ENCODE measurements around the gene PSME1.

The PSME1 gene

DNA sequence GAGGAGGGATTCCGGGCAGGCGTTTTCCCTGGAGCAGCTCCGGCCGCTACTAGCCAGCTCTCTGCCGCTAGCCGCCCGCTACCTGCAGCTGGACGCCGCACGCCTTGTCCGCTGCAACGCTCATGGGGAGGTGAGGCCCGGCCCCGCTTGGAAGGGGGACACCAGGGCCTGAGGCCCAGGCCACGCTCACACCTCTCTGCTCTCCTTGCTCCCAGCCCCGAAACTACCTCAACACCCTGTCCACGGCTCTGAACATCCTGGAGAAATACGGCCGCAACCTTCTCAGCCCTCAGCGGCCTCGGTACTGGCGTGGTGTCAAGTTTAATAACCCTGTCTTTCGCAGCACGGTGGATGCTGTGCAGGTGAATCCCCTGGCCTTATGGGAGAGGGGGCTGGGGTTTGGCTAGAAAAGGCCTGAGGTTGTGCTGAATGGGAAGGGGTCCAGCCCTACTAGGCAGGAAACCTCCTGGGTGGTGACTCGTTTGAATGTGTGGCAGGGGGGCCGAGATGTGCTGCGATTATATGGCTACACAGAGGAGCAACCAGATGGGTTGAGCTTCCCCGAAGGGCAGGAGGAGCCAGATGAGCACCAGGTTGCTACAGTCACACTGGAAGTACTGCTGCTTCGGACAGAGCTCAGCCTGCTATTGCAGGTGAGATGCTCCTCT is 11.9 kb downstream of the PSME1 start:
- no peak for DNase-seq (ENCODE audit: low spot score)

DNA sequence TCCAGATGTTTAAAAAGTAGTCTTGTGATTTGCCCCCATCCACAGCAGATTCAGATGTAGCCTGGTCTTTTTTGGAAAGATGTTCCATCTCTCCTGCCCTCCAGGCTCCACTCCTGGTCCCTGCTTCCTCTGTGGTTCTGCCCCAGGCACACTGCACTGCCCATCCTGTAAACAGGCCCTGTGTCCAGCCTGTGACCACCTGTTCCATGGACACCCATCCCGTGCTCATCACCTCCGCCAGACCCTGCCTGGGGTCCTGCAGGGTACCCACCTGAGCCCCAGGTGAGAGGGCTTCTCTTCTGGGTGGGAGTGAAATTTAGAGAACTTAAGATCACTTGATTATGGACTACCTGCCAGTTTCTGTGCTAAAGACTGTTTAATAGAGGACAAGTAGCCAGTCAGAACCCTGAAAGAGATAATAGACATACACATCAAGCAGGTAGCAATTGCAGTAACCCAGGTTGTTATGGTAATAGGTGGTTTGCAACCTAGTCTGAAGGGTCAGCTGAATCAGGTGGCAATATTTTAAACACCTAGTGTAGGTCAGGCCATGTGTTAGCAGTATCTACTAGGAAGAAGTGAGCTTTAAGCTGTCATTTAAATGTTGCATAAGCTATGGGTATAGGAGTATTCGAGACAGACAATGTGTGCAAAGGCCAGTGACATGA is 13.4 kb downstream of the PSME1 start:
- DNase-seq (ENCODE audit: low spot score) = no peak

DNA sequence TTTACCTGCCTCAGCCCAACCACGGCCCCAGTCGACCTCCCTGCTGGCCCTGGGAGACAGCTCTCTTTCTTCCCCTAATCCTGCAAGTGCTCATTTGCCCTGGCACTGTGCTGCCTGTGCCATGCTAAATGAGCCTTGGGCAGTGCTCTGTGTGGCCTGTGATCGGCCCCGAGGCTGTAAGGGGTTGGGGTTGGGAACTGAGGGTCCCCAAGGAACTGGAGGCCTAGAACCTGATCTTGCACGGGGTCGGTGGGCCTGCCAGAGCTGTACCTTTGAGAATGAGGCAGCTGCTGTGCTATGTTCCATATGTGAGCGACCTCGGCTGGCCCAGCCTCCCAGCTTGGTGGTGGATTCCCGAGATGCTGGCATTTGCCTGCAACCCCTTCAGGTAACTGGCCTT is 14.1 kb downstream of the PSME1 start:
- DNase-seq (ENCODE audit: low spot score) = no peak

DNA sequence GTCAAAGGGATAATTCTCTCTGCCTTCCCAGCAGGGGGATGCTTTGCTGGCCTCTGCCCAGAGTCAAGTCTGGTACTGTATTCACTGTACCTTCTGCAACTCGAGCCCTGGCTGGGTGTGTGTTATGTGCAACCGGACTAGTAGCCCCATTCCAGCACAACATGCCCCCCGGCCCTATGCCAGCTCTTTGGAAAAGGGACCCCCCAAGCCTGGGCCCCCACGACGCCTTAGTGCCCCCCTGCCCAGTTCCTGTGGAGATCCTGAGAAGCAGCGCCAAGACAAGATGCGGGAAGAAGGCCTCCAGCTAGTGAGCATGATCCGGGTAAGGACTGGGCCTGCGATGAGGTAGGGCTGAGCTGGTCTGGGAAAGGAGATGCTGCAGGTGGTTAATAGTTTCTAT is 14.6 kb downstream of the PSME1 start:
- DNase-seq (ENCODE audit: low spot score) = no peak

DNA sequence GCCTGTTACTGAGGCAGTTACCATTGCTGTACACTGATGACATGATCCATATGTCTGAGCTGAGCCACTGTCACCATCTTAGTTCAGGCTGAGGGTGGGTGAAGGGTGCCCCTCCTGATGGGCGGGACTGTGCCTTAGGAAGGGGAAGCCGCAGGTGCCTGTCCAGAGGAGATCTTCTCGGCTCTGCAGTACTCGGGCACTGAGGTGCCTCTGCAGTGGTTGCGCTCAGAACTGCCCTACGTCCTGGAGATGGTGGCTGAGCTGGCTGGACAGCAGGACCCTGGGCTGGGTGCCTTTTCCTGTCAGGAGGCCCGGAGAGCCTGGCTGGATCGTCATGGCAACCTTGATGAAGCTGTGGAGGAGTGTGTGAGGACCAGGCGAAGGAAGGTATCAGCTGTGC is 15.0 kb downstream of the PSME1 start:
- no peak for DNase-seq (ENCODE audit: low spot score)

DNA sequence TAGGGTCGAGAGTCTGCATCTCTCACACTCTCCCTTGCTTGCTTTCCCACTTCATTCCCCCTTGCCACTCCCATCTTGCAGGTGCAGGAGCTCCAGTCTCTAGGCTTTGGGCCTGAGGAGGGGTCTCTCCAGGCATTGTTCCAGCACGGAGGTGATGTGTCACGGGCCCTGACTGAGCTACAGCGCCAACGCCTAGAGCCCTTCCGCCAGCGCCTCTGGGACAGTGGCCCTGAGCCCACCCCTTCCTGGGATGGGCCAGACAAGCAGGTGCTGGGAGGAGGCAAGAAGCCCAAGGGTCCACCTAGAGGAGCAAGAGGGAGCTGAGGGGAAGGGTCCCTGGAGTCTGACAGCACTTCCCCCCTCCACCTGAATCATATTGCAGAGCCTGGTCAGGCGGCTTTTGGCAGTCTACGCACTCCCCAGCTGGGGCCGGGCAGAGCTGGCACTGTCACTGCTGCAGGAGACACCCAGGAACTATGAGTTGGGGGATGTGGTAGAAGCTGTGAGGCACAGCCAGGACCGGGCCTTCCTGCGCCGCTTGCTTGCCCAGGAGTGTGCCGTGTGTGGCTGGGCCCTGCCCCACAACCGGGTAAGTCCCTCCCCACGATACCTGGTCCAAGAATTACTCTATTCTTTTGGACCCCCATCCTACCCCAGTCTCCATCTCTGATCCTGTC is 15.5 kb downstream of the PSME1 start:
- no peak for DNase-seq (ENCODE audit: low spot score)

DNA sequence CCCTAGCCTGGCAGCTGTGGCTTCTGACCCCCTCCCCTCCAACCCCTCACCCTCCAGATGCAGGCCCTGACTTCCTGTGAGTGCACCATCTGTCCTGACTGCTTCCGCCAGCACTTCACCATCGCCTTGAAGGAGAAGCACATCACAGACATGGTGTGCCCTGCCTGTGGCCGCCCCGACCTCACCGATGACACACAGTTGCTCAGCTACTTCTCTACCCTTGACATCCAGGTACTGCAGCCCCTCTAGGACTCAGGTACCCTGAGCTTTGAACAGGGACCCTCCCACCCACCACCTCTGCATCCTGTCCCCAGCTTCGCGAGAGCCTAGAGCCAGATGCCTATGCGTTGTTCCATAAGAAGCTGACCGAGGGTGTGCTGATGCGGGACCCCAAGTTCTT is 19.1 kb downstream of the PSME1 start:
- DNase-seq (ENCODE audit: low spot score) = no peak

DNA sequence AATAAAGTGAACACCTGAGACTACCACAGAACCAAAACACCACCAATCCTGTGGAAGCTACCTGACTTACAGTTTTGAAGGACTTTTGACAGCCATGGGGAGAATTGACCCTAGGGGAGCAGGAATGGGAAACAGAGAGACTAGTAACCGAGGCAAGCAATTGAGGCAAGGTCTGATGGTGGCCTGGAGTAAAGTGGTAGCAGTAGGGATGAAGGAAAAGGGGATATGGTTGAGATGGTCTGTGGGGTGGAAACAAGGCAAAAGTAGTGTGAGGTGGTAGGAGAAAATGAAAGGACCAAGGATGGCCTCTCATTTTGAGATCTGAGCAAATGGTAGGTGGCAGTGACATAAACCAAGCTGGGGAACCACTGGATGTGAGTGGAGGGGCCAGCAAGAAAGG is 20.8 kb downstream of the PSME1 start:
- no peak for DNase-seq (ENCODE audit: low spot score)

DNA sequence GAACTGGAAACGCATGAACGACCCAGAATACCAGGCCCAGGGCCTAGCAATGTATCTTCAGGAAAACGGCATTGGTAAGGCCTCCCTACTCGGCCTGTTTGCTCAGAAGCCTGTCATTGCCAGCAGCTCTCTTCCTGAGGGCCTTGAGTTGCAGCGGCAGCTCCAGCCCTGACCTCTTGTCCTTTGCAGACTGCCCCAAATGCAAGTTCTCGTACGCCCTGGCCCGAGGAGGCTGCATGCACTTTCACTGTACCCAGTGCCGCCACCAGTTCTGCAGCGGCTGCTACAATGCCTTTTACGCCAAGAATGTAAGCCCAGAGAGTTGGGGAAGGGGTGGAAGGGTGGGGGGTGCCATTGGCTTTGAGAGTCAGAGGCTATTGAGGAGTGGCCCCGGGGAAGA is 21.3 kb downstream of the PSME1 start:
- no peak for DNase-seq (ENCODE audit: low spot score)

DNA sequence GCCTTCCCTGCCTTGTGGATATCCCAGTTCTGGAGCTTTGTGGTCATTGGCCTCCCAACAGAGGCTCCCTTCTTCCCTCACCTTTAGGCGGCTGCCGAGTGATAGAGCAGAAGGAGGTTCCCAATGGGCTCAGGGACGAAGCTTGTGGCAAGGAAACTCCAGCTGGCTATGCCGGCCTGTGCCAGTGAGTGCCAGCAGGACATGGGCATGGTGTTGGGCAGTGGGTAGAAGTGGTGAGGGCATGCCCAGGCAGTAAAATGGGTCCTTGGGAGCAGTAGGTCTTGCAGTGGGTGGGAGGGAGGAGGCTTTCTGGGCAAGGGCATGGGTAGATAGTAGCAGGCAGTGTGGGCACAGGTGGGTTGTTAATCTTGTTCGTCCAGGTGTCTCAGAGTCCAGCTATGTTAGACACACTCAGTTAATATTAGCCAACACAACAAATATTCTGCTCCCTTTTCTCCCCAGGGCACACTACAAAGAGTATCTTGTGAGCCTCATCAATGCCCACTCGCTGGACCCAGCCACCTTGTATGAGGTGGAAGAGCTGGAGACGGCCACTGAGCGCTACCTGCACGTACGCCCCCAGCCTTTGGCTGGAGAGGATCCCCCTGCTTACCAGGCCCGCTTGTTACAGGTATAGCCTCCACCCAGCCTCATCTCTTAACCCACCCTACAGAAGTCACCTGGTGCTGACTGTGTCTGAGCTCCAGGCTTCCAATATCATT is 23.9 kb downstream of the PSME1 start:
- DNase-seq (ENCODE audit: low spot score) = no peak

DNA sequence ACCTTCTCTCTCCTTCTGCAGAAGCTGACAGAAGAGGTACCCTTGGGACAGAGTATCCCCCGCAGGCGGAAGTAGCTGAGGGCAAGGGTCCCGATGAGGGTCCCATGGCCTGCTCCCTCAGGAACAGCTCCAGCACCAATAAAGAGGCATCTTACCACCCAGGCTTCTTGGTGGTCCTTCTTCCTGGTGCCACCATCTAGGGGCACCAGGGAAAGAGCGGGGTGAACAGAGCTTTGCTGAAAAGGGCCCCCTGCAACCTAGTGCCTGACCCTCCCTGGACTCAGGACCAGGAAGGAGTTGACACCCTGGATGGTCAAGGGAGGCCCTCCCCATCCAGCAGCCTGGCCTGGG is 24.5 kb downstream of the PSME1 start:
- DNase-seq (ENCODE audit: low spot score) = no peak

DNA sequence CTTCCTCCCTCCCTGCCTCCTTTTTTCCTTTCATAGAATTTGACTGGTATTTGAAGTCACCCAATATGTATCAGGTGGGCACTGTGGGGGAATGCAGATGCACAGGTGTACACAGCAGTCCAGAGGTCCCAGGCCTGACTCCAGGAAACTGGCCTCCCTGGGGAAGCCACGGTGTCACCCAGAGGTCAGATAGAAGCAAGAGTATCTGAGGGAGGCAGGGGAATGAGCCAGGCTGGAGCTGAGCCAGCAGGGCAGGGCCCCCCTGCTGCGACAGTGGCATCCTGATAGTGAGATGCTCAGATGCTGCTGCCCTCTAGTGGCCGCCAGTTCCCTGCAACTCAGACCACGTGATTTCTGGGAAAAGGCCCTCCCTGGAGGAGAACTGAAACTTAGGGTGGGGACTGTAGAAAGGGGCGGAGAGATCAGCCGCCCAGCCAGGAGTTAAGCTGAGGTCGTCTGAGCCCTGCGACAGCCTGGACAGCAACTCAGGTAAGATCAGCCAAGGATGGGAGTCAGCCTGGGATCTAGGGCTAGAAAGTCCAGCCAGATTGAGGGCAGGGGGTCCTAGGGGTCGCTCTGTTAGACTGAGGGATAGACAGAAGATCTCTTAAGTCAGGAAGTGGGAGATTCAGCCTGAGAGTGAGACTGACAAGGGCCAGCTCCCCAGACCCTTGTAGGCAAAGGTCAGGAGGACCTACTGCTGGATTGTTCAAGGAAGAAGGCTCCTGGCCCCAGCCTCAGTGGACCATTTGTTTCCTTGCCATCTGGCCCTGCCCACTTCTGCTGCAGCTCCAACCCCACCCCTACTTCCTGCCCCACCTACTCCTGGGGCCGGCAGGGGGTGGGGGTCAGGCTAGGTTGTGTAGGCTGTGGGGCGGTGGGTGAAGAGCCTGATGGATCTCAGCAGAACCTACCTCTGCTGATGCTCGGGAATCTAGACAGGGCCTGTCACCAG is 25.1 kb downstream of the PSME1 start, which contains the start of gene IRF9:
Gene IRF9, plus strand, starts transcription at position 416 of the 955 bp plus-strand sequence. CDS start 880 bp downstream, outside the sequence.
- DNase-seq (ENCODE audit: low spot score) = peak; percentile 94

DNA sequence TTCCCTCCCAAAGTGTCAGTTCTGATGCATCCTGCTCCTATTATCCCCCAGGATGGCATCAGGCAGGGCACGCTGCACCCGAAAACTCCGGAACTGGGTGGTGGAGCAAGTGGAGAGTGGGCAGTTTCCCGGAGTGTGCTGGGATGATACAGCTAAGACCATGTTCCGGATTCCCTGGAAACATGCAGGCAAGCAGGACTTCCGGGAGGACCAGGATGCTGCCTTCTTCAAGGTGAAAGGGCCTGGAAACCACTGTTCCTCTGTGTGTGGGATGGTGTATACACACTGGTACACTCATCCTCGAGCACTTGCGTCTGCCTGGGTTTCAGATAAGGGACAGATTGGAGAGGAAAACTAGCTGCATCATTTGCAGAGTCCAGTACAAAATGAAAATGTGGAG is 26.1 kb downstream of the PSME1 start:
- DNase-seq (ENCODE audit: low spot score) = no peak

DNA sequence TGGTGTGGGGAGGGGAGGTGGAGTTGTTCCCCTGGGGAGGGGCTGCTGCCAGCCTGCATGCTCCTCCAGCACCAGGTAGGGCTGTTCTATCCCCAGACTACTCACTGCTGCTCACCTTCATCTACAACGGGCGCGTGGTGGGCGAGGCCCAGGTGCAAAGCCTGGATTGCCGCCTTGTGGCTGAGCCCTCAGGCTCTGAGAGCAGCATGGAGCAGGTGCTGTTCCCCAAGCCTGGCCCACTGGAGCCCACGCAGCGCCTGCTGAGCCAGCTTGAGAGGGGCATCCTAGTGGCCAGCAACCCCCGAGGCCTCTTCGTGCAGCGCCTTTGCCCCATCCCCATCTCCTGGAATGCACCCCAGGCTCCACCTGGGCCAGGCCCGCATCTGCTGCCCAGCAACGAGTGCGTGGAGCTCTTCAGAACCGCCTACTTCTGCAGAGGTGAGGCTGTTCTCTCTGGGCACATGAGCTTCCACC is 28.6 kb downstream of the PSME1 start:
- DNase-seq (ENCODE audit: low spot score) = no peak

DNA sequence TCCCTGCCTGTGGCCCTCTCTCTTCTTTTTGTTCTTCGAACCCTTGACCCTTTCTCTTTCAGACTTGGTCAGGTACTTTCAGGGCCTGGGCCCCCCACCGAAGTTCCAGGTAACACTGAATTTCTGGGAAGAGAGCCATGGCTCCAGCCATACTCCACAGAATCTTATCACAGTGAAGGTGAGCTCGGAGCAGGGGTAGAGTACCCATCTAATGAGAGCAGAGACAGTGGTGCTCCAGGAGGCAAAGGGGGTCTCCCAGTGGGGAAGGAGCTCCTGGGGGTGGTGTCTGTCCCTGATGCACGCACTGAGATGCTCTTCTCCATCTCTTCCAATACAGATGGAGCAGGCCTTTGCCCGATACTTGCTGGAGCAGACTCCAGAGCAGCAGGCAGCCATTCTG is 29.8 kb downstream of the PSME1 start:
- no peak for DNase-seq (ENCODE audit: low spot score)

DNA sequence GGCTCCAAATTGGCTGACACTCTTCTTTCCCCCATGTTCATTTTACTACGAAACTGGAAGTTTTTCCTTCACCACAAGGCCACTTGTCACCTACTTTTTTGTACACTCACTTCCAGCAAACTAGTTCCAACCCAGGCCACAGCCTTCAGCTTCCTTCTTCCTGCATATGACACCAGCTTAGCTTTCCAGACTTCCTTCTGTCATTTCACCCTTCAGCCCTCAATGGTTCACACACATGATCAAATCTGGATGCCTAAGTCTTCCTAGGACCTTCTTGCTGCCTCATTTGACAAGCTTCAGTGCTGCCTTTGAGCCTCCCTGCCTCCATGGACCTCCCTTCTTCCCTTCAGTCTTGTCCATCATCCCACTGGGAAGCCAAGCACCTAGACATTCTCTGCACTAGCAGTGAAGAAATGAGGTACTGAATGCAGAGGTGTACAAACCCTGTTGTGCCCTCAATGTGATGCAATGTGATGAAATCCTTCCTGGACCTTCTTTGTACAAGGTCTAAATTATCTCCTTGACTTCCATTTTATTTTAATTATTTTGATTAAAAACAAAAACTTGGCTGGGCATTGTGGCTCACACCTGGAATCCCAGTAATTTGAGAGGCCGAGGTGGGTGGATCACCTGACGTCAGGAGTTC is 31.6 kb downstream of the PSME1 start:
- DNase-seq (ENCODE audit: low spot score) = no peak

DNA sequence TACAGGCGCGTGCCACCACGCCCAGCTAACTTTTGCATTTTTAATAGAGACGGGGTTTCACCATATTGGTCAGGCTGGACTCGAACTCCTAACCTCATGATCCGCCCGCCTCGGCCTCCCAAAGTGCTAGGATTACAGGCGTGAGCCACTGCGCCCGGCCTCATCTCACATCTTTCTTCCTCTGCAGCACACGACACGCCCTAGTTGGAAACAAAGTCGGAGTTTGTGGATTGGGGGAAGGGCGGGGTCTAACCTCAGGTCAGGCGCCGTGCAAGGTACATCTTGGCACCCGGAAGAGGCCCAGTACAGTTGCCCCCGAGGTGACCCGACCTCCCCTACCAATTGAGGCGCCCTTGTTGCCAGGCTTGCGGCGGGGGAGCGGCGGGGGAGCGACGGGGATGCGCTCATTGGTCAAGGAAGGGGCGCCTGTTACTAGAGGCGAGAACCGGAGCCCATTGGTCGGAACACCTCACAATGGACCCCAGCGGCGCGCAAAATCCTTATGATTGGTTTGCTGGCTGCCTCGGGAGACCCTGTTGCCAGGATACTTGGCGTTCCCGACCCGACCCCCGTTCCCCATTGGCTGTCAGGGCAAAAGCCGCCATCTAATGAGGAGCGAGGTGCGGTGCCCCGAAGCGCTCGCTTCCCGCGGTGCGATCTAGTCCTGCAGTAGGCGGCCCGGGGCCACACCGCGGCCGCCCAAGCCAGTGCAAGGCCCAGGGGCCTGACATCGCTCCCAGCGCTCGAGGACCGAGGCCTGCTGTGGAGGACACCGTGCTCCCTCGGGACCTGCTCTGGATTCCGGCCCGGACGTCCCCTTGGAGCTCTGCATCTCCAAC is 35.6 kb downstream of the PSME1 start, which contains the start of gene REC8:
Gene REC8, plus strand, starts transcription at position 659 of the 839 bp plus-strand sequence. CDS start 473 bp downstream, outside the sequence.
- peak; percentile 82 for DNase-seq (ENCODE audit: low spot score)

DNA sequence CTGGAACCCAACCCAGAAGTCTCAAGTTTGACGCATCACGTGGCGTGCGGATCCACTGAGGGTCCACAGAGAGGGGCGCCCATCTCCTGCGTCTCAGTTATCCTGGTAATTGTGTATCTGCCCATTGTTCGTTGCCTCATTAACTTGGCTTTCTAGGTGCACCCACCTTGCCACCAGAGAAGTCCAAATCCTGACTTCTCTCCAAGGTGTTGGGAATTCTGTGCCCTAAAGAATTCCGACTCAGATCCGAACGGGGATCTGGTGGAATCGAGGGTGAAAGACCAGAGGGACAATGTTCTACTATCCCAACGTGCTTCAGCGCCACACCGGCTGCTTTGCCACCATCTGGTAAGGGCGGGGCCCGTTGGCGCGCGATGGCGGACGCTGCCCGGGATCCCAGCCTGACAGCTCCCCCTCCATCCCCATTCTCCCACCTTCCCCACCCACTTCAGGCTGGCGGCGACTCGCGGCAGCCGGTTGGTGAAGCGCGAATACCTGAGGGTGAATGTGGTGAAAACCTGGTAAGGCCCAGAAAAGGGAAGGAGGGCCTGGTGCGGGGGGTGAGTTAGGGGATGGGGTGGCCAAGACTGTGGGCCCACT is 36.4 kb downstream of the PSME1 start:
- DNase-seq (ENCODE audit: low spot score) = no peak

DNA sequence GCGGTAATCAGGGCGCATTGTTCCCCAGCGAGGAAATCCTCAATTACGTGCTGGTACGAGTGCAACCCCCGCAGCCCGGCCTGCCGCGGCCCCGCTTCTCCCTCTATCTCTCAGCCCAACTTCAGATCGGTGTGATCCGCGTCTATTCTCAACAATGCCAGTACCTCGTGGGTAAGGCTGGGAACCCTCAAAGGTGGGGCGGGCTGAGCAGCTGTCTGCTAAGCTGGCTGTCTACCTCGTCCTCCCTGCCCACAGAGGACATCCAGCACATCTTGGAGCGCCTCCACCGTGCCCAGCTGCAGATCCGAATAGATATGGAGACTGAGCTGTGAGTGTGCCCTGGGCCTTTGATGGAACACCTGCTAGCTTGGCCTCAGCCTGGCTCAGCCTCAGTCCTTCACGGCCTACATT is 36.9 kb downstream of the PSME1 start:
- DNase-seq (ENCODE audit: low spot score) = no peak

All from kidney capillary endothelial cell (primary cell).